ENCODE data around the gene COIL. TPM values are rescaled to one million over a fixed set of nuclear protein-coding genes. Genes with fewer than 3 reads are reported as not detected.

The COIL gene
- polyA plus RNA-seq, 3 donors = 3.0 to 6.6 (median 5.3) TPM

GRCh38 chr17:56913867-56914580, 46.8 kb downstream of the COIL start, which contains the start of gene TRIM25:
Gene TRIM25, minus strand, starts transcription at chr17:56914049. Its CDS starts 61 bp downstream, at chr17:56913988.
- H3K36me3 ChIP-seq (replicated peaks in 1 of 2; ENCODE audit: control insufficient read depth in 1 of 2, insufficient read depth in 2 of 2, low read length in 2 of 2) = peaks cover 0 to 7% of the 10 kb centered on the region in 2 donors
- H3K27ac ChIP-seq (ENCODE audit: low read depth in 1 of 2, low read length in 2 of 2) = peak within 1 kb of the TSS; percentile 98 to 99
- H3K27me3 ChIP-seq (ENCODE audit: control insufficient read depth in 2 of 2, insufficient read depth in 2 of 2, low read length in 2 of 2) = no peaks in the 10 kb centered on the region
- DNase-seq = peak; percentile 84 to 95 (median 94)
- H3K27ac Mint-ChIP-seq = peak within 1 kb of the TSS; percentile 95 to 98 (median 96)
- H4K20me1 ChIP-seq (ENCODE audit: insufficient read depth, low read length) = peaks cover 43% of the 10 kb centered on the region
- H3K79me2 ChIP-seq (ENCODE audit: insufficient read depth, low read length) = peaks cover 65% of the 10 kb centered on the region
- H3K9ac ChIP-seq (ENCODE audit: insufficient read depth, low read length, poor library complexity, severe bottlenecking) = peak within 1 kb of the TSS; percentile 95
- no peaks in the 10 kb centered on the region for H3K27me3 Mint-ChIP-seq (ENCODE audit: low read depth in 3 of 3)
- H3K9me3 ChIP-seq (replicated peaks in 1 of 2; ENCODE audit: control insufficient read depth in 1 of 2, insufficient read depth in 1 of 2, low read length in 2 of 2) = no peaks in the 10 kb centered on the region
- H3K4me1 Mint-ChIP-seq = peaks cover 73% of the 10 kb centered on the region
- intact Hi-C loops (cut with micrococcal nuclease) = loop anchor here in 1 of 2 donors (5.0 kb wide), 1 partner anchor 82 kb away; the partner anchor contains the start of genes C17orf67 and DGKE
- H3K4me1 ChIP-seq (ENCODE audit: control insufficient read depth in 1 of 2, insufficient read depth in 2 of 2, low read length in 2 of 2) = peaks cover 71 to 88% of the 10 kb centered on the region in 2 donors
- under 1% methylated on average over 54 of the region's 58 CpGs for WGBS (ENCODE audit: insufficient coverage)
- peak within 1 kb of the TSS; percentile 64 to 98 (median 87) for H3K4me3 ChIP-seq (replicated peaks in 1 of 3; ENCODE audit: low read depth in 2 of 3, low read length in 3 of 3)
- H3K4me2 ChIP-seq (replicated peaks; ENCODE audit: extremely low read depth, low read length, poor library complexity, severe bottlenecking) = peak within 1 kb of the TSS; percentile 93
- peak within 1 kb of the TSS; percentile 95 to 98 for H3K4me3 Mint-ChIP-seq
- TF ChIP-seq CTCF (IDR thresholded peaks at IDR 0.05) = no peak
- H3K36me3 Mint-ChIP-seq = peaks cover 17 to 32% of the 10 kb centered on the region in 2 donors
- H3K9me3 Mint-ChIP-seq = peaks cover 0 to 6% (median 4%) of the 10 kb centered on the region in 7 donors
- peak within 1 kb of the TSS; percentile 64 for H2AFZ ChIP-seq (ENCODE audit: insufficient read depth, low read depth, low read length, poor library complexity, severe bottlenecking)

- peaks cover 0 to 6% (median 4%) of the 10 kb centered on the region in 7 donors for H3K9me3 Mint-ChIP-seq
- peak overlapping the region; percentile 64 to 98 (median 87) for H3K4me3 ChIP-seq (replicated peaks in 1 of 3; ENCODE audit: low read depth in 2 of 3, low read length in 3 of 3)
- H2AFZ ChIP-seq (ENCODE audit: insufficient read depth, low read depth, low read length, poor library complexity, severe bottlenecking) = peak overlapping the region; percentile 64
- no peak for DNase-seq
- H3K4me1 Mint-ChIP-seq = peaks cover 73% of the 10 kb centered on the region
- no peaks in the 10 kb centered on the region for H3K9me3 ChIP-seq (replicated peaks in 1 of 2; ENCODE audit: control insufficient read depth in 1 of 2, insufficient read depth in 1 of 2, low read length in 2 of 2)
- peak overlapping the region; percentile 98 to 99 for H3K27ac ChIP-seq (ENCODE audit: low read depth in 1 of 2, low read length in 2 of 2)
- peaks cover 71% of the 10 kb centered on the region for H3K79me2 ChIP-seq (ENCODE audit: insufficient read depth, low read length)
- peaks cover 49% of the 10 kb centered on the region for H4K20me1 ChIP-seq (ENCODE audit: insufficient read depth, low read length)
- H3K4me2 ChIP-seq (replicated peaks; ENCODE audit: extremely low read depth, low read length, poor library complexity, severe bottlenecking) = peak overlapping the region; percentile 93
- TF ChIP-seq CTCF (IDR thresholded peaks at IDR 0.05) = no peak
- H3K27me3 ChIP-seq (ENCODE audit: control insufficient read depth in 2 of 2, insufficient read depth in 2 of 2, low read length in 2 of 2) = no peaks in the 10 kb centered on the region
- H3K4me3 Mint-ChIP-seq = peak overlapping the region; percentile 95 to 98
- peaks cover 23 to 36% of the 10 kb centered on the region in 2 donors for H3K36me3 Mint-ChIP-seq
- H3K27ac Mint-ChIP-seq = peak overlapping the region; percentile 95 to 98 (median 96)
- intact Hi-C loops (cut with micrococcal nuclease) = loop anchor here in 1 of 2 donors (5.0 kb wide), 1 partner anchor 81 kb away; the partner anchor contains the start of genes C17orf67 and DGKE
- under 1% methylated on average over 44 of the region's 44 CpGs for WGBS (ENCODE audit: insufficient coverage)
- peak overlapping the region; percentile 95 for H3K9ac ChIP-seq (ENCODE audit: insufficient read depth, low read length, poor library complexity, severe bottlenecking)
- H3K27me3 Mint-ChIP-seq (ENCODE audit: low read depth in 3 of 3) = peaks cover 0 to under 1% (median 0%) of the 10 kb centered on the region in 3 donors
- peaks cover 0 to 7% of the 10 kb centered on the region in 2 donors for H3K36me3 ChIP-seq (replicated peaks in 1 of 2; ENCODE audit: control insufficient read depth in 1 of 2, insufficient read depth in 2 of 2, low read length in 2 of 2)
- H3K4me1 ChIP-seq (ENCODE audit: control insufficient read depth in 1 of 2, insufficient read depth in 2 of 2, low read length in 2 of 2) = peaks cover 71 to 88% of the 10 kb centered on the region in 2 donors
Observed at GRCh38 chr17:56913353-56913866, 47.4 kb downstream of the COIL start.
